GM10266 (cell line): Measurements from ENCODE around the gene SRGN.
A peak's percentile ranks its signal among the peaks of the same experiment; 100 is the strongest.

Experiments used
- DNase-seq: peaks from one replicate; pipeline ENCODE4 v3.0.0; 2012; ENCODE audit errors: extremely low spot score
- TF ChIP-seq, protein P1 (sequence below): IDR thresholded peaks from 2 replicates; pipeline ENCODE4 v1.5.1; 2012; ENCODE audit warnings: mild to moderate bottlenecking, low read depth; ENCODE audit not compliant: control insufficient read depth, insufficient read depth; ENCODE audit errors: missing control alignments

The SRGN gene

DNA sequence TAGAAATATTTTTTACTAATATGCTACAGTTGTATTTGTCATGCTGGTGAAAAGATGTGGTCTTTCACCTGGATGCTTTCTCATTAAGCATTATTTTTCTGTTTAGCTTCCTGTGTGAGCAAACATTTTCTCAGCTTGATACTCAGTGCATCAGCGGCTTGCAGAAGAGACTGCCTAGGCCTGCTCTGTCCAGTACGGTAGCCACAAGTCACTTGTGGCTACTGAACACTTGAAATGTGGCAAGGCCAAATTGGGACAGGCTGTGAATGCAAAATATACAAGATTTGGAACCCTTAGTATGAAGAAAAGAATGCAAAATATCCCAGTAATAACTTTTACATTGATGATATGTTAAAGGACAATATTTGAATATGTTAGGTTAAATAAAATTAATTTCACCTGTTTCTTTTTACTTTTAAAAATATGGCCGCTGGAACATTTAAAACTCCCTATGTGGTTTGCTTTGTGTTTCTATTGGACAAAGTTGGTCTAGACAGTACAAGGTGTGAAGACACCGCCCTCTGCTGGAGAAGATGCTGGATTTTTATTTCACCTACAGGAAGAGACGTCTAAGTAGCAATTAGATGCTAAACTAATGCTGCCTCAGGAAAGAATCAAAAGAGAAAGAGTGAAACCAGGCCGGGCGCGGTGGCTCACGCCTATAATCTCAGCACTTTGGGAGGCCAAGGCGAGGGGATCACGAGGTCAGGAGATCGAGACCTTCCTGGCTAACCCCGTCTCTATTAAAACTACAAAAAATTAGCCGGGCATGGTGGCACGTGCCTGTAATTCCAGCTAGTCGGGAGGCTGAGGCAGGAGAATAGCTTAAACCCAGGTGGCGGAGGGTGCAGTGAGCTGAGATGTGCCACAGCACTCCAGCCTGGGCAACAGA lies 5.3 kb downstream of the SRGN start:
- peak; percentile 51 for DNase-seq
- TF ChIP-seq, protein P1, sequence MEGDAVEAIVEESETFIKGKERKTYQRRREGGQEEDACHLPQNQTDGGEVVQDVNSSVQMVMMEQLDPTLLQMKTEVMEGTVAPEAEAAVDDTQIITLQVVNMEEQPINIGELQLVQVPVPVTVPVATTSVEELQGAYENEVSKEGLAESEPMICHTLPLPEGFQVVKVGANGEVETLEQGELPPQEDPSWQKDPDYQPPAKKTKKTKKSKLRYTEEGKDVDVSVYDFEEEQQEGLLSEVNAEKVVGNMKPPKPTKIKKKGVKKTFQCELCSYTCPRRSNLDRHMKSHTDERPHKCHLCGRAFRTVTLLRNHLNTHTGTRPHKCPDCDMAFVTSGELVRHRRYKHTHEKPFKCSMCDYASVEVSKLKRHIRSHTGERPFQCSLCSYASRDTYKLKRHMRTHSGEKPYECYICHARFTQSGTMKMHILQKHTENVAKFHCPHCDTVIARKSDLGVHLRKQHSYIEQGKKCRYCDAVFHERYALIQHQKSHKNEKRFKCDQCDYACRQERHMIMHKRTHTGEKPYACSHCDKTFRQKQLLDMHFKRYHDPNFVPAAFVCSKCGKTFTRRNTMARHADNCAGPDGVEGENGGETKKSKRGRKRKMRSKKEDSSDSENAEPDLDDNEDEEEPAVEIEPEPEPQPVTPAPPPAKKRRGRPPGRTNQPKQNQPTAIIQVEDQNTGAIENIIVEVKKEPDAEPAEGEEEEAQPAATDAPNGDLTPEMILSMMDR, result peak; percentile 56

DNA sequence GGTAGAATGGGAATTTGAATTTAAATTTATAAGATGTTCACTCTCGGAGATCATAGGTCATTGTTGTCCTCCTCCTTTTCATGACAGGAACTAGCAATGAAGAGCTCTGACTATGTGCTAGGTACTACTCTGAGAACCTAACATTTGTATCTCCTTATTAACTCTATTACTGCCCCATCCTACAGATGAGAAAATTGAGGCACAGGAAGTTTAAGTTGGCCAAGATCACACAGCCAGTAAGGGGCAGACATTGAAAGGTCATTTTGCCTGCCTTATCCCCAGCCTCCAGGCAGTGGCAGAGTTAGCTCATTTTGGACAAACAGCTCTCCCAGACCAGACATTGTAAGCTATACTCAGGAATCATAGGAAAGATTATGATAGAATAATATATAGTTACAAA lies 6.0 kb downstream of the SRGN start:
- no peak for DNase-seq
- TF ChIP-seq, protein P1, result no peak

DNA sequence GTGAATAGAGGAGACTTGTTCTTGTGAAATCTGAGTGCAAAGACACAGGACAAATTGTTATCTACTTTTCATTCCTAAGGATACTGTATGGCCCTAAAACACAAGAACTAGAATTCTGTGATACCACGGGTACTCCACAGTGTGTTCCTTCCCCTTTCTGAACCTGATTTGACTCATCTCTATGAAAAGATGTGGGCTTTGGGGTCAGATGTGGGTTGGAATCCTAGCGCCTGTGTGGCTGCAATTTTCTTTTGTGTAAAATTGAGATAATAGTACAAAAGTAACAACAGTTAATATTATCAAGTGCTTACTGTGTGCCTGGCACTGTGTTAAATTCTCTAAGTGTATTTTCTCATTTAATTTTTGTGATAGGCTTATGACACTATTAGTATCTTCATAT lies 8.1 kb downstream of the SRGN start:
- TF ChIP-seq, protein P1, result no peak
- DNase-seq, result no peak

DNA sequence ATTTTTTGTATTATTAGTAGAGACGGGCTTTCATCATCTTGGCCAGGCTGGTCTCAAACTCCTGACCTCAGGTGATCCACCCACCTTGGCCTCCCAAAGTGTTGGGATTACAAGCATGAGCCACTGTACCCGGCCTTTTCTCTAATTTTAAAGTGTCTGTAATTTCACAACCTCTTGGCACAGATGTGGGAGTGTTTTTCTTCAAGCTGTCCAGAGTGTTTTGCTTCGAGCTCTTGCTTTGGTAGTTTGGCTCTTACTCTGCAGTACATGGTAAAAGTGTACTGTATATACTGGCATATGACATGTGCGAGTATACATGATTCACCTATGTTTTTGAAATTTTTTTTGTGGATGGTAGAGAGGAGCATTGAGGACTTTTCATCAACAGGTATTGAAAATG lies 9.8 kb downstream of the SRGN start:
- DNase-seq, result no peak
- TF ChIP-seq, protein P1, result no peak

DNA sequence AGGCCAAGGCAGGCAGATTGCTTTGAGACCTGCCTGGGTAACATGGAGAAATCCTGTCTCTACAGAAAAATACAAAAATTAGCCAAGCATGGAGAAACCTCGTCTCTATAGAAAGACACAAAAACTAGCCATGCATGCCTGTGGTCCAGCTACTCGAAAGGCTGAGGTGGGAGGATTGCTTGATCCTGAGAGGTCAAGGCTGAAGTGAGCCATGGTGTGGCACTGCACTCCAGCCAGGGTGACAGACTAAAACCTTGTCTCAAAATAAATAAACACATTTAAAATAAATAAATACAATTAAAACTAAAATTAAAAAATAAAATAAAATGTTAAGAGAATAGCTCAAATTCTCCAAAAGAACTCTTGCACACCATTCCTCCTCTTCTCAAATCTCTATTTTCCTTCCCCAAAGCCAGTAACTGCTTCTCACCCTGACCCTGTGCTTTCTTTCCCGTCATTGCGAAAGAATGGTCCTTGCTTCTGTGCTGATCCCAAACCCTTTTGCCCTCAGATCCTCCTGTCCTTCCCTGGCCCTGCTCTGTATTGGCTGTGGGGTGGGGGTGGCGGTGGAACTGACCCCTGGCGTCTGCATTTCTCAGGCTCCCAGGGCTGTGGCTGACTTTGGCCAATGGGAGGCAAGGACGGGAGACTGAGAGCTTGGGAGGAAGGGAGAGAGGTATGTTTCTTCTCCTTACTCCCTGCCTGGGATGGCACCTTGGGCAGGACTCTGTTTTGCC lies 12.4 kb downstream of the SRGN start:
- TF ChIP-seq, protein P1, result no peak

DNA sequence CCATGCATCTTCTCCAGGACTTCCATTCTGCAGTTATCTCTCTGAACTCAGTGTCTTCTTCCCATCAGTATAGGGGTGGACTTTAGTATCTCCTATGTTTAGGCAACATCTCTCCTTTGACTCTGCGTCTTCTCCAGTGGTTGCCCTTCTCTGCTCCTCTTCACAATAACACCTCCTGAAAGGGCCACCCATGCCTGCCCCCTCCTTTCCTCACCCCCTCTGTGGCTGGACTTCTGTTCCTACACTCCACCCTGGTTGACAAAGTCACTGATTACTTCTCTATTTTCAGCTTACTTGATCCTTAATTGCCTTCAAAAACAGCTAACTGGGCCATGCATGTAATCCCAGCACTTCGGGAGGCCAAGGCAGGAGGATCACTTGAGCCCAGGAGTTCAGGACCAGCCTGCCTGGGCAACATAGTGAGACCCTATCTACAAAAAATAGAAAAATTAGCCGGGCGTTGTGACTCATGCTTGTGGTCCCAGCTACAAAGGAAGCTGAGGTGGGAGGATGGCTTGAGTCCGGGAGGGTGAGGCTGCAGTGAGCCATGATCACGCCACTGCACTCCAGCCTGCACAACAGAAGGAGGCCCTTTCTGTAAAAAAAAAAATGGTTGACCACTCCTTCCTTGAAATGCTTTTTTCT lies 13.7 kb downstream of the SRGN start:
- TF ChIP-seq, protein P1, result no peak
- DNase-seq, result no peak

More for the DNA sequence above, 12.4 kb downstream of the SRGN start:
- DNase-seq, result no peak
